ENCODE results near the gene RASA3. TPM values are rescaled to one million over a fixed set of nuclear protein-coding genes. Genes with fewer than 3 reads are reported as not detected.

The RASA3 gene
- total and polyA plus RNA-seq, 9 of the 15 experiments (the other 6 are each of a cell fraction or from before 2014, with no cell fraction given) = 0.72 to 25.3 (median 14.4) TPM

DNA sequence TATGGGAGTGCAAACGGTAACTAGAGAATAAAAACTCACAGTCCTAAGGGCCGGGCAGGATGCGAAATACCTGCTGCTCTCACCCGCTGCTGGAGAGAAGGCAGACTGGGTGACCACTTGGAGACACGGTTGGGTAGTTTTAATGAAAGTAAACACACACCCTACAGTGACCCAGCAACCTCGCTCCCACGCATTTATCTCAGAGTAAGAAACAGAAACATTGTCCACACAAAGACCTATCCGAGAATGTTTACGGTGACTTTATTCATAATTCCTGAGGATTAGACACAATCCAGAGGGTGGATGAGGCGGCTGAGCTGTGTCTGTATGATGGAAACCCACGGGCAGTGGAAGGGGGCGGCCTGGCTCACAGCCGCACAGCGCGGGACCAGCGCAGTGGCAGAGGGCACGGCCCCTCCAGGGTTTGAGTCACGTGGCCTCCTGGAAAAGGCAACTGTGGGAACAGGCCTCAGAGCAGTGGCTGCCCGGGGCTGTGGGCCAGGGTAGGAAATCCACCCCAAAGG lies 85.0 kb downstream of the RASA3 start (continued):
- TF ChIP-seq ZFX (CRISPR knock-in tag; IDR thresholded peaks at IDR 0.05) (0 out of 2 replicates have a peak, but pooled peaks have one; percentile 19), PYGO2 (tag; IDR thresholded peaks at IDR 0.05) (no peak), NUFIP1 (IDR thresholded peaks at IDR 0.05; ENCODE audit: partially characterized antibody) (no peak), DPF2 (IDR thresholded peaks at IDR 0.05) (peak; percentile 37; the same call in 1 of the 2 replicates), RAD51 (IDR thresholded peaks at IDR 0.05; ENCODE audit: borderline replicate concordance, low read depth) (peak; percentile 73), TOE1 (IDR thresholded peaks at IDR 0.05; ENCODE audit: borderline replicate concordance) (0 out of 2 replicates have a peak, but pooled peaks have one; percentile 26), TOE1 (CRISPR knock-in tag; IDR thresholded peaks at IDR 0.05; ENCODE audit: borderline replicate concordance, low read depth) (no peak), EGR1 (conservative IDR thresholded peaks at IDR 0.05) (peak; percentile 71), CBFA2T2 (conservative IDR thresholded peaks at IDR 0.05) (0 out of 2 replicates have a peak, but pooled peaks have one; percentile 10), NFE2 (IDR thresholded peaks at IDR 0.05; ENCODE audit: low read depth) (peak; percentile 62)
- TF ChIP-seq, protein P1, sequence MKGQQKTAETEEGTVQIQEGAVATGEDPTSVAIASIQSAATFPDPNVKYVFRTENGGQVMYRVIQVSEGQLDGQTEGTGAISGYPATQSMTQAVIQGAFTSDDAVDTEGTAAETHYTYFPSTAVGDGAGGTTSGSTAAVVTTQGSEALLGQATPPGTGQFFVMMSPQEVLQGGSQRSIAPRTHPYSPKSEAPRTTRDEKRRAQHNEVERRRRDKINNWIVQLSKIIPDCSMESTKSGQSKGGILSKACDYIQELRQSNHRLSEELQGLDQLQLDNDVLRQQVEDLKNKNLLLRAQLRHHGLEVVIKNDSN (CRISPR knock-in tag; IDR thresholded peaks at IDR 0.05) = peak; percentile 61

DNA sequence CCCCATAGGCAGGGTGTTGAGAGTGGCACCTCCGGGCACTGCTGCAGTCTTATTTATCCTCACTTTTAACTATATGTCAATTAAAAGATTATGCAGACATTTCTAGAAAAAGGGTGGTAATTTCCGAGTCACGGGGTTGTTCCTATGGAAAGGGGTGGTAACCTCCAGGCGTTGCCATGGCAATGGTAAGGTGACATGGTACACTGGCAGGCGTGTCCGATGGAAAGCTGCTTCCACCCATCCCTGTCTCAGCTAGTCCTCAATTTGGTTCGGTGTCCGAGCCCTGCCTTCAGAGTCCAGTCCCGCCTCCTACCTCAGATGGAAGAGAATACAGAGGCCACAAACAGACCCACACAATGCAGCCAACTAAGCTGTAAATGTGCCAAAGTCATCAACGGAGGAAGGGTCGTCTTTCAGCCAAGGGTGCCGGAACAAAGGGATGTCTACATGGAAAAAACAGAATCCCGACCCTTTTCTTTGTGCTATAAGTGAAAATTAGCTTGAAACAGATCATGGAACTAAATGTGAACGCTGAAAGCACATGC lies 85.9 kb downstream of the RASA3 start:
- intact Hi-C loops (cut with micrococcal nuclease) (no loop called here), in situ Hi-C loops (cut with MboI) (no loop called here)
- Histone ChIP-seq H3K4me2 (ENCODE audit: insufficient read depth, low read length) (no peak overlapping the region), H3K9ac (ENCODE audit: insufficient read depth in 1 of 2, low read depth in 2 of 2, low read length in 2 of 2) (no peak overlapping the region), H3K36me3 (ENCODE audit: control insufficient read depth, insufficient read depth, low read length) (peaks cover 2% of the 10 kb centered on the region; the same call in 1 of the 3 replicates), H3K9me3 (replicated peaks; ENCODE audit: control insufficient read depth, insufficient read depth, low read depth, low read length) (0 out of 2 replicates have a peak, but pooled peaks cover 1% of the 10 kb centered on the region), H4K20me1 (replicated peaks; ENCODE audit: control insufficient read depth, insufficient read depth, low read length) (no peaks in the 10 kb centered on the region), H3K27ac (ENCODE audit: extremely low read depth, low read depth, low read length) (no peak overlapping the region), H3K4me1 (replicated peaks in 1 of 2; ENCODE audit: control insufficient read depth in 2 of 2, insufficient read depth in 2 of 2, low read length in 2 of 2) (peaks cover 3 to 23% of the 10 kb centered on the region in 2 experiments; a peak in 3 of 5 replicates), H2AFZ (ENCODE audit: low read depth, low read length) (no peak overlapping the region), H3K79me2 (ENCODE audit: control insufficient read depth, insufficient read depth, low read length) (peaks cover 15% of the 10 kb centered on the region; the same call in 2 of the 3 replicates), H3K27me3 (ENCODE audit: control insufficient read depth in 2 of 2, insufficient read depth in 2 of 2, low read length in 2 of 2) (no peaks in the 10 kb centered on the region), H3K4me3 (no peak overlapping the region), H3K9me1 (ENCODE audit: control insufficient read depth, insufficient read depth, low read length) (no peaks in the 10 kb centered on the region)
- no peak for ATAC-seq
- ChIA-PET POLR2A (no interaction called here), CTCF (ENCODE audit: low intra/inter-chr PET ratio) (no interaction called here)
- no peak for DNase-seq (ENCODE audit: extremely low read depth in 1 of 4, low spot score in 3 of 4)
- no peak for TF ChIP-seq CREBBP (IDR thresholded peaks at IDR 0.05; ENCODE audit: low read depth, low read length)
- peak; percentile 68 for TF ChIP-seq RFX1 (IDR thresholded peaks at IDR 0.05)
- WGBS (ENCODE audit: insufficient coverage, low coverage, missing lambda C conversion rate) = 92% methylated on average over 9 of the region's 14 CpGs
- BruUV-seq (replicated peaks) = no TSS peak
- no peak for FAIRE-seq

Measured in K562 (cell line).